Measurements from ENCODE around the gene HOXA10.

- TF ChIP-seq JUND (IDR thresholded peaks at IDR 0.05): no peak
- no peak; a peak in 1 of 6 replicates for TF ChIP-seq CTCF (IDR thresholded peaks at IDR 0.05 in 2 of 3, conservative IDR thresholded peaks at IDR 0.05 in 1 of 3; ENCODE audit: borderline replicate concordance in 1 of 3, insufficient read depth in 1 of 3, low read depth in 2 of 3, low read length in 2 of 3)
- no peak for TF ChIP-seq REST (IDR thresholded peaks at IDR 0.05; ENCODE audit: low read depth)
- no peak for TF ChIP-seq ZNF274 (IDR thresholded peaks at IDR 0.05; ENCODE audit: low read depth, low read length)
- no peak for TF ChIP-seq EZH2 (IDR thresholded peaks at IDR 0.05)
- no peak for TF ChIP-seq ELF1 (IDR thresholded peaks at IDR 0.05; ENCODE audit: borderline replicate concordance, low read depth)
- TF ChIP-seq FOSL1 (IDR thresholded peaks at IDR 0.05; ENCODE audit: low read depth): no peak
- TF ChIP-seq CEBPB (IDR thresholded peaks at IDR 0.05; ENCODE audit: low read depth): no peak
- TF ChIP-seq MAX (IDR thresholded peaks at IDR 0.05): no peak
- no peak for TF ChIP-seq POLR2A (IDR thresholded peaks at IDR 0.05; ENCODE audit: borderline replicate concordance, extremely low read depth, insufficient read depth, insufficient read length)
- TF ChIP-seq SRF (IDR thresholded peaks at IDR 0.05; ENCODE audit: low read depth): no peak
- TF ChIP-seq ATF3 (IDR thresholded peaks at IDR 0.05): no peak
- no peak for TF ChIP-seq SP1 (IDR thresholded peaks at IDR 0.05; ENCODE audit: low read depth)
These were observed 12.9 kb downstream of the HOXA10 start for GRCh38 chr7:27161214-27161720.
